Activated CD4-positive, alpha-beta T cell treated with anti-CD3 and anti-CD28 coated beads, Interleukin-2, amount 50 U/mL, for 48 hours (primary cell): ENCODE results near the gene MGMT.

Experiments used
- DNase-seq, 2 experiments: peaks; one replicate each; pipeline ENCODE4 v3.0.0-alpha.2; 2020

The MGMT gene

DNA sequence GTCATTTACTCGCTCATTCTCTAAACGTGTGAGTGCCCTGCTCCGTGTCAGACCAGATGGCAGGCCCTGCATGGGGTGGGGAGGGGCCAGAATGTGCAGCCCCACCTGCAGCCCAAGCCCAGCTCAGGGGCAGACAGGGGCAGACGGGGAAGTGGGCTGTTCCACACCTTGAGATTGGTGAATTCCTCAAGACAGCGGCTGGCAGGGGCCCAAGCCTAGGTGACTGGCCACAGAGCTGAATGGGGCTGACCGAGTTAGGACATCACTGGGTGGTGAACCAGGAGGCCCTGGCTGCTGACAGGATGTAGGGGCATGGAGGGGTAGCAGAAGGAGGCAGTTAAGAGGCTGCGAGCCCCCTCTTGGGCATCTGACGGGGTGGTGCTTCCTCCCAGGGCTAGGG is 79.1 kb downstream of the MGMT start:
- no peak for DNase-seq

- DNase-seq: no peak
Observed at GRCh38 chr10:129547608-129548007, 80.6 kb downstream of the MGMT start.

- DNase-seq: no peak
Observed at GRCh38 chr10:129548600-129548999, 81.6 kb downstream of the MGMT start.

DNA sequence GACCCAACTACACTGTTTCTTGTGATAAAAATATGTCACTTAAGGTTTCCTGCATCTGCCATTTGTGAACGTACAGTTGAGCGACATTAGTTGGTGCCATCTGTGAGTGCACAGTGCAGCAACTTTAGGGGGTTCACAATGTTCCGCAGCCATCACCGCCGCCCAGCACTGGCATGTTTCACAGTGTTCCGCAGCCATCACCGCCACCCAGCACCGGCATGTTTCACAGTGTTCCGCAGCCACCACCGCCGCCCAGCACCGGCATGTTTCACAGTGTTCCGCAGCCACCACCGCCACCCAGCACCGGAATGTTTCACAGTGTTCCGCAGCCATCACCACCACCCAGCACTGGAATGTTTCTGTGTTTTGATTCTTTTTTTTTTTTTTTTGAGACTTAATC is 83.0 kb downstream of the MGMT start:
- no peak for DNase-seq

- DNase-seq: no peak
Observed at GRCh38 chr10:129550658-129551057, 83.6 kb downstream of the MGMT start.

GRCh38 chr10:129552119-129552518 is 85.1 kb downstream of the MGMT start:
- no peak for DNase-seq

DNA sequence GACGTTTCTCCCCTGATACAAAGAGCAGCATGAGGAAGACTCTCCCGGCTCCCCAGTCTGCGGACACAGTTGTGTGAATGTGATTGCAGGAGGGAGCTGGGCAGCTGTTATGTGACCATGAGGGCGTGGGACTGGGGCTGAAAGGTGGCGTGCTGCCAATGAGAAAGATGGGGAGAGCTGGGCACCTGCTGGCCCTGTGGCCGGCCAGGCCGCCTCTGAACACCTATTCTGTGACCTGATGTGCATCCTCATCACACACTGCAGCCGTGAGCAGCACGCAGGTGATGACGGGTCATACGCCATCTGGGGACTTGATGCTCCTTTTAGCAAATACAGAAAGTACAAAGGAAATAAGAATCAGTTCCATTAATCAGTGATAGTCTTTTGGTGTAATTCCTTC is 86.9 kb downstream of the MGMT start:
- DNase-seq: no peak

DNA sequence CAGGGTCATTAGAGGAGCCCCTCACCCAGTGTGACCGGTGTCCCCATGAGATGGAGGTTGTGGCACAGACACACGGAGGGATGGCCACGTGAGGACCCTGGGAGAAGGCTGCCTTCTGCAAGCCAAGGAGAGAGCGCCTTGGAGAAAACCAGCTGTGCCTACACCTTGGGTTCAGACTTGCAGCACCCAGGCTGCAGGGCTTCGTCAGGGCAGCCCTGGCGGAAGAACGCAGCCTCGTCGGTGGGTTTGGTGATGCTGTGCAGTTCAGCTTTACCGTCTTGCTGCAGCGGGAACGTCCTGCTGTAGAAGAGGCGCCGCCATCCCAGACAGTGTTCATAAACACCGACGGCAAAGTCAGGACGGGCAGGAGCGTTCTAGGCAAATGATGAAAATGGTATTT is 89.3 kb downstream of the MGMT start:
- DNase-seq: no peak

DNA sequence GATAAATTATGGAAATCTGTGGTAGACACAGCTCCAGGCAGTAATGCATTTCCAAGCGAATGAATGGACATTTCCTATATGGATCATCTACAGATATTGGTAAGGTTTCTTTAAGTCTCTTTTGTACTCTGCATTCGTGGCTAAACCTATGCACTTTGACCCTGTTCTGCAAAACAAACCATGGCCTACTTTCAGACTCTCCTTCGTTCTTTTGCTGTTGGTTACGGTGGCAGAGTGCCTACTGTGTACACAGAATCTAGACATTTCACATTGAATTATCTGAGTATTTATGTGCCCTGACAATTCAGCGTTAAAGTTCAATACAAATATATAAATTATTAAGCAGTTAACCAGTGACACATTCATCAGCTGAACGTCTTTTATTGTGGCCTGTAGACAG is 93.3 kb downstream of the MGMT start:
- no peak for DNase-seq

GRCh38 chr10:129562487-129562886 is 95.4 kb downstream of the MGMT start:
- DNase-seq: no peak

DNA sequence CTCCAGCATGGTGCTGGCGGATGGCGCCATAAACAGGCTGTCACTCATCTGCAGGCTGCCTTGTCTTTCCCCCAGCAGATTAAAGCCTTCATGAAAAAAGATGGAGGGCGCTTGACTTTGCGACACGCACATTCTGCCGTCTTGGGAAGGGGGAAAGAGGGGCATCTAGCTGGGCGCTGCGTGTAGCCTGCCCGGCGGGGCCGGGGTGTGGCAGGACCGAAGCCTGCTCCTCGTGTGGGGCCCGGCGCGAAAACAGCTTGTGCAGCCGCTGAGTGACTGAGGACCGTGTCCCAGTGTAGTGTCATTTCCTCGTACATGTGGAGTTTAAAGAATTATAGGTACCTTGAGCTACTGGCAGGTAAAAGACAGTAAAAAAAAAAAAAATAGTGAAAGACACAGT is 97.9 kb downstream of the MGMT start:
- no peak for DNase-seq

DNA sequence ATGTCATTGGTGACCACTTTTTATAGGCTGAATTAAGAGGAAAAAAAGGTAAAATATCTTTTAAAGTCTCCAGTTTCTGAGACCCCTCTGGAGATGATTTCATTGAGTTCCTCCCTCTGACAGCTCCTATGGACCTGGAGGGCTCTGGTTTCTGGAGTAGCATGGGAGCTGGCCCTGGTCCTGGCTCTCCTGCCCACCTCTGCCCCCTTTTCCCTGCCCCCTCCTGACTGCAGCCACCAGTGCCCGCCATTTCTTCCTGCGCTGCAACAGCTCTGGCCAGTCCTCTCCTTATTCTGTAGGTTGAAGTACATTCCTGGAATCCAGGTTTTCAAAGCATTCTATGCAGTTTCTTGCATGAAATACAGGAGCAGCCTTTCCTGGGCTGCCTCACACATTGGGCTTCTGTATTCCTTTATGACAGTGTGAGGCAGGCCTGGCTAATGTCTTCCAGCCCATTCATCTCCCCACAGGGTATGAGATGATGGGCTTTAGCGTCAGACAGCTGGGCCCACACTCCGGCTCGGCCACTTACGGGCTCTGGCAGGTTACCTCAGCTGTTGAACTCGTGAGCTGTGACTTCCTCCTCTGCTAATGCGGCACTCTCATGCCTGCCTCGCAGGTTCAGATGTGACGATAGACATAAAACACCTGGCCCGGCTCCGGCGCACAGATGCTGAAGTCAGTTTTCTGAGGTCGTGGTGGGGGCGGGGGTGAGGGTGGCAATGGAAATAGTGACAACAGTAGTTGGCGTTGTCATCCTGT is 101.7 kb downstream of the MGMT start:
- no peak for DNase-seq

GRCh38 chr10:129570185-129570584 is 103.1 kb downstream of the MGMT start:
- no peak for DNase-seq

DNA sequence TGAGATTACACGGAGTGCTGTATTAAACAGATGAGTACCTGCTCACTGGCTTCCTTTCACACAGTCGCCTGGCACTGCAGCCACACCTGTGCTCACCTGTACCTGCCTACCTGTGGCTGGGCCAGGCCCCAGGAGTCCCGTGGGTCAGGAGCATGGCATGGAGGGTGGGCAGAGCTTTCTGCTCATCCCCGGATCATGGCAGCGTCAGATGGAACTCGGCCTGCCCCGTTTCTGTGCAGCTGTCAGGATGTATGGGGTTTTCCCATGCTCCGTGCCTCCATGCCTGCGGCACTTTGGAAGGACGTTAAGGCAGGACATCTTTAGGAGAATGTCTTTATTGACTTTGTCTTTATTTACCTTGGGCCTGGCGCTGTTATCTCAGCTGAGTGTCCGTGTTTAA is 112.2 kb downstream of the MGMT start:
- no peak for DNase-seq

DNA sequence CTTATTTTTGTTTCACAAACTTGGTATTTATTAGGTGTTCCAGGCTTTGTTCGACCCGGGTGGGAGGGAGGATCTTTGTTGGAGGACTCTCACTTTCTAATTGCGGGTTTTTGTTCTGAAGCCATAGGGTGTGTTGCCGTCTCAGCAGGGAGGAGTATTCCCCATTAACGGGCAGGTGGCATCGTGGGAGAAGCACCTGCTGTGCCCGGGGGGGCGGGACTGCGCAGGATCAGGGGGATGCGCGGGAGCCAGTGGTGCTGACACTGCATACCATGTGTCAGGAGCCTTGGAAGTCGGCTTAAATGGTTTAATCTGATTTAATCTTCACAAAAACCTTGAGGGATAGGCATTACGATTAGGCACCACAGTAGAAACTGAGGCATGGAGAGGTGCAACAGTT is 113.0 kb downstream of the MGMT start:
- no peak for DNase-seq

DNA sequence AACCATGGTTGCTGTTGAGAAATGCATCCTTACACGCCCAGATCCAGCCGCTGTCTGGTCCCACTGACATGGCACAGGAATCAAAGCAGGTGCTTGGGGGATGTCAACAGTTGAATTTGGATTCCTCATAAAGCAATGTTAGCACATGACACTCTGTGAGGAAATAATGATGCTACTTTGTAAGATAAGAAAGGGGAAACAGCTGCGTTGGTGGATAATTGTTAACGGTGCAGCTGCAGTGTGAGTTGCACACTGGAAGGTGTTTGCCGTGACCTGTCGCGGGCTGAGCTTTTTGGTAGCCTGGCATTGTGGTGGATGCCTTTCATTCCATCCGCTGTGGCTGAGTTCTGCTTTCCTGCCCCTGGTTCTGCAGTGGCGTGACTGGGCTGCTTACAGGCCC is 113.9 kb downstream of the MGMT start:
- DNase-seq: no peak

DNA sequence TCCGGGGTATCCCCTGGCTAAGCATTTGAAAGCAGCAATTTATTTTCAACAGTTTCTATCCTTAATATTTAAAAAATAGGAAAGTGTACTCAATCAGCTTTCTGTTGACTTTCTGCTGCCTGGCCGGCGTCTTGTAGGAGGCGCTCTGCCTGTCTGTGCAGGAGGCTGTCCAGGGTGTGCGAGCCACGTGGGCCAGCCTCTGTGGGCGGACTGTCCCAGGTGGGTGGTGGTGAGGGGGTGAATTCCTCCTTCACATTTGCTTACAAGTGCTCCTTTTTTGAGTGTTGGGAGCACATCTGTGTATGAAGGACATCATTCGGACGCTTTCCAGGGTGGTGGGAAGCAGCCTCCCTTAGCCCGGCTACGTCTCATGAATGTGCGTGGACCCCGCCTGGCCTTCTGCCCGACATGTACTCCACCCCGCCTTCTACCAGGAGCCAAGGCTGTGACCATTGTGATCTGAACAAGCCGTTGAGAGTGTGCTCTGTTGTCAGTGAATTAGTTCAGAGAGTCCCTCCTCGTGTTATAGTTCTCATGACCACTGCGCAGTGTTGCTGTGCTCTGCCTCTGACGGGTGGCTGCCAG is 114.9 kb downstream of the MGMT start:
- DNase-seq: no peak

- no peak for DNase-seq
Observed at GRCh38 chr10:129583831-129584230, 116.8 kb downstream of the MGMT start.

DNA sequence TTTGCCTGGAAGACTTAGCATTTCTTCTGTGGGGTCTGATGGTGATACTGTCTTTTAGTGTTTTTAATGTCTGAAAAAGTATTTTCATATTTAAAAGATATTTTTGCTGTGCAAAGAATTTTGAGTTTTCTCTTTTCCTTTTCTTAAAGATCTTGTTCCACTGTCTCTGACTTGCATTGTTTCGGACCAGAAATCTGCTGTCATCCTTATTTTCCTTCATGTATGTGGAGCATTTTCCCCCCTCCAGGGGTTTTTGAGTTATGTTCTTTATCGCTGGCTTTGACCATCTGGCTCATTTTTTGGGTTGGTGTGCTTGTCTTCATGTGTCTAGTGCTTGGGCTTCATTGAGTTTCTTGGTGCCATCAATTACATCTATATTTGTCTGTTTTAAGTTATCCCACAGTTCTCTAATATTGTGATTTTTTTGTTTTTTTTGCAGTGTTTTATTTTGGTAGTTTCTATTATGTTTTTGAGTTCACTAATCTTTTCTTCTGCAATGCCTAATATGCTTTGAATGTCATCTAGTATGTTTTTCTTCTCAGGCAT is 119.9 kb downstream of the MGMT start:
- no peak for DNase-seq

DNA sequence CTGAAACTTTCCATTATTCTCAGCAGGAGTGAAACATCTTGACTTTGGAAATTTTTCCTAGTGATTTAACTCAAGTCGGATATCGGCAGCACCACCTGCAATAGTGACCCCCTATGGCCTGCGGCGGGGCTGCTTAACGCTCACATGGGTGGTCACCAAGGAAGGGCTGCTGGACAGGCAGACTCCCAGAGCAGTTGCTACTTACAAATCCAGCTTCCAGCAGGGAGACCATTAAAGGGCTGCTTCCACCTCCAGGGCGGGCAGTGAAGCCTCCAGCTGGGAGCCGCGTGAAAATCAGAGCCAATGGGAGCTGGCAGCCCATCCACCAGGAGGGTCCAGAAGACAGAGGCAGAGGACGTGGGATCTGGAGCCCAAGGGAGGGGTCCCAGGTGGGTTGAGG is 122.5 kb downstream of the MGMT start:
- no peak for DNase-seq

- no peak for DNase-seq
Observed at GRCh38 chr10:129593953-129594352, 126.9 kb downstream of the MGMT start.

DNA sequence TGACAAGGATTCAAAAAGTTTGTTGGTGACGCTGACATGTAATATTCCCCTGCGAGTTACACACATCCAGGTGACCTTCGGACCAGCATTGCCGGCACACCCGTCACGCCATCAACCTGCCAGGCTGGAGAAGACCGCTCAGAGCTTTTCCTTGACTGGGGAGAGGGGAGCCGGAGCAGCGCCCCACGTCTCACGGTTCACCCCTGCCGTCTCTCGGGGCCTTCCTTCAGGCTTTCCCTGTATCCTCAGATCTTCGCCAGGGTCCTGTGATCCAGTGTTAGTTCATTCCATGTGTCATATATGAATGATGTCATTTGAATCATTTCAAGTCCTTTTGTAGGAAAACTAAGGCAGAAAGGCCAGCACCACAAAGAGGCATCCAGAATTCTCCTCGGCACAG is 127.8 kb downstream of the MGMT start:
- no peak for DNase-seq

DNA sequence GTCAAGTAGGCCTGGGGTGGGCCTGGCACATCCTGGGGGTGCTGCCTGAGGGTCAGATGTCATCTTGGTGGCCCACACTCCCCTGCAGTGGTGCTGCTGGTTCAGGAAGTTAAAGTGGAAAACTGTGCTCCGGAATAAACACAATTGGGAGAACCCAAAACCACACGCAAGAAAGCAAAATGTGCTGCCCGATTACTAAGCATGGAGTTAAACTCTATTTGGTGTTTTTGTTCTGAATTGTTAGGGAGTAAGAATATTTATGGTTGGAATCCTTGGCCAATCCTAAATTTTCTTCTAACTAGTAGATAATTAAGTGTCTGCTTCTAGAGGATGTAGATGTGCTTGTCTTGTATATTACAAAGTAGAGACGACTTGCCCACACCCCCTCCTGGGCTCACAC is 131.4 kb downstream of the MGMT start:
- DNase-seq: no peak

GRCh38 chr10:129599160-129599559 is 132.1 kb downstream of the MGMT start:
- DNase-seq: no peak

DNA sequence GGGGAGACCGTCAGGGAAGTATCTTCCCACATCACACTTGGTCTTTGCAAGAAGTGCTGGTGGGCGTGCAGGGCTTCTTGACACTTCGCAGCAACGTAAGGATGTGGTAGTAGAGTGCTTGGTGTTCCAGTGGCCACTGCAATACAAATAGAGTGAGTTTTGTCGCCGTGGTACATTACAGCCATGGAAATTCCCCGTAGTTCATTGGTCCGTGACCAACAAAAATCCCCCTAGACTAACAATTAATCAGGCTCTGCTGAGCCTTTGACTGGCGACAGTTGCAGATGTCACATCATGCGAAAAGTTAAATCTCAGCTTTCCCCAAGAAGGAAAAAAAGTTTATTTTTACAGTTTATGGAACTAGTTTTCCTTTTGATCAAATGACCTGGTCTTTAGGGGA is 134.7 kb downstream of the MGMT start:
- no peak for DNase-seq
